Neural progenitor cell (in vitro differentiated cells): ENCODE measurements around the gene DSE. TPM values are rescaled to one million over a fixed set of nuclear protein-coding genes. Genes with fewer than 3 reads are reported as not detected.
"Not testable (repeated sequence)": the region's sequence is repeated elsewhere in the genome, so short reads cannot be mapped to it uniquely, and the experiment has no call there.

ENCODE experiments used
- DNase-seq: peaks from one replicate; pipeline ENCODE4 v3.0.0-alpha.2; 2016; ENCODE audit warnings: low spot score
- H2AFZ ChIP-seq: fragments of 200-600 bp; sonication (generic); replicated peaks from 2 replicates; pipeline ENCODE4 v1.6.1; 2016; ENCODE audit warnings: antibody characterized with exemption
- H3F3A ChIP-seq: fragments of 200-600 bp; sonication (generic); 2 replicates; pipeline ENCODE4 v1.6.1; 2016; ENCODE audit warnings: antibody characterized with exemption, low read depth
- H3K27ac ChIP-seq: fragments of 200-600 bp; sonication (generic); 2 replicates; pipeline ENCODE4 v1.5.1; 2016; ENCODE audit warnings: mild to moderate bottlenecking
- H3K27me3 ChIP-seq: fragments of 200-600 bp; sonication (generic); 2 replicates; pipeline ENCODE4 v1.6.1; 2016; ENCODE audit warnings: mild to moderate bottlenecking, moderate library complexity
- H3K36me3 ChIP-seq: fragments of 200-600 bp; sonication (generic); 2 replicates; pipeline ENCODE4 v1.5.1; 2016
- H3K4me1 ChIP-seq: fragments of 200-600 bp; sonication (generic); 2 replicates; pipeline ENCODE4 v1.6.1; 2016; ENCODE audit warnings: mixed run types
- H3K4me2 ChIP-seq: fragments of 200-600 bp; sonication (generic); 2 replicates; pipeline ENCODE4 v1.6.1; 2016
- H3K4me3 ChIP-seq: fragments of 200-600 bp; sonication (generic); 2 replicates; pipeline ENCODE4 v1.5.1; 2016
- H3K79me2 ChIP-seq: fragments of 200-600 bp; sonication (generic); 2 replicates; pipeline ENCODE4 v1.6.1; 2016; ENCODE audit warnings: low read depth
- H3K9ac ChIP-seq: fragments of 200-600 bp; sonication (generic); 2 replicates; pipeline ENCODE4 v1.6.1; 2016
- H3K9me3 ChIP-seq: fragments of 200-600 bp; sonication (generic); 2 replicates; pipeline ENCODE4 v1.5.1; 2016; ENCODE audit warnings: low read depth
- H4K20me1 ChIP-seq: fragments of 200-600 bp; sonication (generic); 2 replicates; pipeline ENCODE4 v1.6.1; 2016; ENCODE audit warnings: low read depth
- H3K27ac Mint-ChIP-seq: 3 replicates; pipeline ENCODE4 v1.8.0; 2021; ENCODE audit warnings: mixed read lengths
- H3K27me3 Mint-ChIP-seq: 2 replicates; pipeline ENCODE4 v1.8.0; 2022; ENCODE audit warnings: low read depth, mild to moderate bottlenecking, inconsistent platforms, moderate library complexity, mixed read lengths; ENCODE audit not compliant: insufficient read depth
- H3K36me3 Mint-ChIP-seq: 3 replicates; pipeline ENCODE4 v1.8.0; 2021; ENCODE audit warnings: mixed read lengths
- H3K4me1 Mint-ChIP-seq: 3 replicates; pipeline ENCODE4 v1.8.0; 2021; ENCODE audit warnings: mixed read lengths
- H3K4me3 Mint-ChIP-seq: 3 replicates; pipeline ENCODE4 v1.8.0; 2021; ENCODE audit warnings: mild to moderate bottlenecking, moderate library complexity, mixed read lengths
- H3K9me3 Mint-ChIP-seq: 3 replicates; pipeline ENCODE4 v1.8.0; 2020; ENCODE audit warnings: mixed read lengths
- CTCF ChIP-seq: fragments of 200-600 bp; sonication (generic); IDR thresholded peaks from 2 replicates; pipeline ENCODE4 v1.5.1; 2017; ENCODE audit warnings: antibody characterized with exemption, mild to moderate bottlenecking
- EZH2 ChIP-seq: fragments of 200-600 bp; sonication (generic); IDR thresholded peaks from 2 replicates; pipeline ENCODE4 v1.6.1; 2017; ENCODE audit warnings: antibody characterized with exemption, mild to moderate bottlenecking, moderate library complexity
- EZH2phosphoT487 ChIP-seq: fragments of 200-600 bp; sonication (generic); IDR thresholded peaks from 2 replicates; pipeline ENCODE4 v1.6.1; 2017; ENCODE audit warnings: antibody characterized with exemption
- total RNA-seq: library from RNA; depleted of rRNA; stranded (reverse); fragments of >200 nt; gene quantifications from 2 replicates; pipeline ENCODE4 v1.2.3, GENCODE V29; 2015; ENCODE audit warnings: low replicate concordance

Gene DSE
- total RNA-seq, 1 donor from 2014 or later, result 43.7 TPM

DNA sequence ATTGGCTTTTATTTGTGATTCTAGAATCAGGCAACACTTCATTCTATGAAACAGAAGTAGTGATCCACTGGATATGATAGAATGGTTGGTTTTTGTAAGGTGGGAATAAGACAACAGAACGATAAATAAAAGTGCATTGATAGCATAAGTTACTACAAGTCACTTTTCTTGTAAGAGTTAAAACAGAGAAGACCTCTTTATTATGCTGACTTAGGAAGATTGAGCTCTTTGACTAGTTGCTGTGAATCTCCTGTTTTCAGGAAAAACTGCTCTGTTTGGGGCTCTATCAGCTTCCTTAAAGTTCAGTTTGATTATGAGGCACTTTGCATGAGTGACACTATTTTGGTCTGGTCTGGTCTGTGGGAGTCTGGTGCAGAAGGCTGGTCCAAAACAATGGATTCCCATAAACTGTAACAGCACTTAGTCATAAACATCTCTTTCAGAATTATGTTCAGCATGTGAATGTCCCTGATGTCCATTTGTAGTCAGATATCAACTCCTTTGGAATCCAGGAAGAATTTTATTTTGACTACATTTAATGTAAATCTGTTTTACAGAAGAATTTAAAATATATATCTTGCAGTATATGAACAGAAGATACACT lies 35.0 kb upstream of the DSE start:
- H4K20me1 ChIP-seq, result no peaks in the 10 kb centered on the region
- H3K9me3 ChIP-seq, result no peaks in the 10 kb centered on the region
- no peak overlapping the region for H3K9ac ChIP-seq
- no peak overlapping the region for H2AFZ ChIP-seq
- no peaks in the 10 kb centered on the region for H3F3A ChIP-seq
- H3K4me3 ChIP-seq, result no peak overlapping the region
- TF ChIP-seq EZH2phosphoT487 (no peak), EZH2 (no peak), CTCF (no peak)
- DNase-seq, result no peak
- no peaks in the 10 kb centered on the region for H3K36me3 ChIP-seq
- no peaks in the 10 kb centered on the region for H3K79me2 ChIP-seq
- H3K27ac Mint-ChIP-seq, result no peak overlapping the region
- H3K4me1 ChIP-seq, result no peaks in the 10 kb centered on the region
- H3K4me2 ChIP-seq, result no peak overlapping the region
- H3K27me3 ChIP-seq, result no peaks in the 10 kb centered on the region
- peaks cover 3% of the 10 kb centered on the region for H3K36me3 Mint-ChIP-seq
- no peak overlapping the region for H3K27ac ChIP-seq
- H3K4me3 Mint-ChIP-seq, result no peak overlapping the region
- no peaks in the 10 kb centered on the region for H3K4me1 Mint-ChIP-seq
- H3K9me3 Mint-ChIP-seq, result peaks cover 16% of the 10 kb centered on the region
- peaks cover 2% of the 10 kb centered on the region for H3K27me3 Mint-ChIP-seq

DNA sequence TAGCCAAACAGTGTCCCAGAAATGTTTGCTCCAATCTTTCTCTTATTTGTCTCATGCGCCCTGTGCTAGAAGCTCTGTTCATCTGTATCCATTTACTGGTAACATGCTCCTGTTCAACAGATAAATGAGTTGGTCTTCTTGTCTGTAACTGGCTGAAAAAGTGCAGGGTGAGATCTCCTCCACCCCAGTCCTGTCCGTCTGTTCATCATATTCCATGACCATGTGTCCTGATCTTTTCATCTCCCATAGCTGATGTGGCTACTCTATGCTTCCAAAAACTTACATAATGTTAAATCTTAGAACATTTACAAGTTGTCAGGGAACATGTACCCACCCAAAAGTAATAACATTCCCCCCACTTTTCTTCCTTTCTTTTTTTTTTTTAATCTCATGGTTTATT lies 31.8 kb upstream of the DSE start:
- H3K9ac ChIP-seq, result no peak overlapping the region
- H3K36me3 Mint-ChIP-seq, result peaks cover 9% of the 10 kb centered on the region
- no peak overlapping the region for H3K27ac Mint-ChIP-seq
- no peaks in the 10 kb centered on the region for H3F3A ChIP-seq
- H2AFZ ChIP-seq, result no peak overlapping the region
- no peaks in the 10 kb centered on the region for H4K20me1 ChIP-seq
- H3K4me3 Mint-ChIP-seq, result no peak overlapping the region
- peaks cover 23% of the 10 kb centered on the region for H3K9me3 Mint-ChIP-seq
- H3K36me3 ChIP-seq, result no peaks in the 10 kb centered on the region
- no peak overlapping the region for H3K27ac ChIP-seq
- no peaks in the 10 kb centered on the region for H3K4me1 ChIP-seq
- no peaks in the 10 kb centered on the region for H3K79me2 ChIP-seq
- no peaks in the 10 kb centered on the region for H3K9me3 ChIP-seq
- H3K4me2 ChIP-seq, result no peak overlapping the region
- no peak for DNase-seq
- H3K4me3 ChIP-seq, result no peak overlapping the region
- H3K27me3 ChIP-seq, result no peaks in the 10 kb centered on the region
- H3K4me1 Mint-ChIP-seq, result no peaks in the 10 kb centered on the region
- H3K27me3 Mint-ChIP-seq, result peaks cover 2% of the 10 kb centered on the region
- TF ChIP-seq EZH2phosphoT487, result no peak
- no peak for TF ChIP-seq CTCF
- TF ChIP-seq EZH2, result no peak

DNA sequence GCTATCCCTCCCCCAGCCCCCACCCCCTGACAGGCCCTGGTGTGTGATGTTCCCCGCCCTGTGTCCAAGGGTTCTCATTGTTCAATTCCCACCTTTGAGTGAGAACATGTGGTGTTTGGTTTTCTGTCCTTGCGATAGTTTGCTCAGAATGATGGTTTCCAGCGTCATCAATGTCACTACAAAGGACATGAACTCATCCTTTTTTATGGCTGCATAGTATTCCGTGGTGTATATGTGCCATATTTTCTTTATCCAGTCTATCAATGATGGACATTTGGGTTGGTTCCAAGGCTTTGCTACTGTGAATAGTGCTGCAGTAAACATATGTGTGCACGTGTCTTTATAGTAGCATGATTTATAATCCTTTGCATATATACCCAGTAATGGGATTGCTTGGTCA lies 30.1 kb upstream of the DSE start:
- H3F3A ChIP-seq, H3K9me3 ChIP-seq, H3K36me3 Mint-ChIP-seq, H3K36me3 ChIP-seq, H3K27me3 ChIP-seq, H2AFZ ChIP-seq, H4K20me1 ChIP-seq, H3K27ac ChIP-seq, H3K4me1 Mint-ChIP-seq, H3K4me3 ChIP-seq, DNase-seq, H3K4me1 ChIP-seq, H3K79me2 ChIP-seq, H3K4me2 ChIP-seq, H3K27me3 Mint-ChIP-seq, H3K4me3 Mint-ChIP-seq, H3K9ac ChIP-seq, H3K27ac Mint-ChIP-seq: not testable (repeated sequence)
- peaks cover 32% of the 10 kb centered on the region for H3K9me3 Mint-ChIP-seq

DNA sequence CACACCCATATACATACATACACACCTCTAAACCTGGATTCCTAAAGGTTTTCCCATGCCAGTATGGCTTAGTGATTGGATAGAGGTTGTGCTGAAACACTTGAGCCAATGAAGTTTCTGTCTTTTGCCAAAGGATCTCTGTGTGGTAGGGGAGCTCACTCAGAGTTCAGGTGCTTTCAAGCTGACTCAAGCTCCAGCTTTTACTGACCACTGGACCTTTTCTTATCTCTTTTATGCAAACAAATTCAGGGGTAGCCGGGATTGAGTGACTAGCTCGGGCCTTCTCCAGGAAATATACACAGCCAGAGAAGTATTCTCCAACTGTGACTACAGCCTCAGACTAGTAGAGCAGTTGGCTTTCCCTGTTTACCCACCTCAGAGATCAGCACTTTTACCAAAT lies 21.5 kb upstream of the DSE start:
- Mint-ChIP-seq H3K4me3 (no peak overlapping the region), H3K9me3 (peaks cover 16% of the 10 kb centered on the region), H3K27me3 (no peaks in the 10 kb centered on the region), H3K4me1 (no peaks in the 10 kb centered on the region), H3K36me3 (no peaks in the 10 kb centered on the region), H3K27ac (no peak overlapping the region)
- no peaks in the 10 kb centered on the region for H3K9me3 ChIP-seq
- H3K27me3 ChIP-seq, result no peaks in the 10 kb centered on the region
- H2AFZ ChIP-seq, result no peak overlapping the region
- no peaks in the 10 kb centered on the region for H3F3A ChIP-seq
- H3K27ac ChIP-seq, result no peak overlapping the region
- no peak for TF ChIP-seq EZH2
- TF ChIP-seq CTCF, result no peak
- no peak for TF ChIP-seq EZH2phosphoT487
- H3K4me2 ChIP-seq, result no peak overlapping the region
- DNase-seq, result no peak
- no peak overlapping the region for H3K4me3 ChIP-seq
- no peaks in the 10 kb centered on the region for H4K20me1 ChIP-seq
- no peaks in the 10 kb centered on the region for H3K79me2 ChIP-seq
- H3K4me1 ChIP-seq, result no peaks in the 10 kb centered on the region
- no peak overlapping the region for H3K9ac ChIP-seq
- no peaks in the 10 kb centered on the region for H3K36me3 ChIP-seq
